ENCODE data around the gene PRKCZ. TPM values are rescaled to one million over a fixed set of nuclear protein-coding genes. Genes with fewer than 3 reads are reported as not detected.

PRKCZ gene
- total RNA-seq, 1 donor from 2014 or later: 22.1 TPM

- ATAC-seq: no peak
- DNase-seq (ENCODE audit: low spot score): no peak
These were observed 136.7 kb downstream of the PRKCZ start for GRCh38 chr1:2186901-2187300.

DNA sequence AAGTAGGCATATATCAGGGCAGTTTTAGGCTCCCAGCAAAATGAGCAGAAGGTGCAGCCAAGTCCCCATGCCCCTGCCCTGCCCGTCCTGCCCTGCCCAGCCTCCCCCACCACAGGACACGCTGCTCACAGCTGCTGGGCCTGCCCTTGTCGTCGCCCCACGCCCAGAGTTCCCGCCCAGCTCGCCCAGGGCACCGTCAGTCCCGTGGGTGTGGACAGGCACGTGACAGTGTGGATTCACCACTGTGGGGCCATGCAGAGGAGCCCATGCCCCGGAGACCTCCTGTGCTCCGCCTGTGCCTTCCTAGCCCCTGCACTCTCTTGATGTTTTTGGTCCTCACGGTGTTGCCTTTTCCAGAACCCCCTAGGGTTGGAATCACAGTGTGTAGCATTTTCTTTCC is 137.4 kb downstream of the PRKCZ start:
- DNase-seq (ENCODE audit: low spot score): no peak
- no peak for ATAC-seq

DNA sequence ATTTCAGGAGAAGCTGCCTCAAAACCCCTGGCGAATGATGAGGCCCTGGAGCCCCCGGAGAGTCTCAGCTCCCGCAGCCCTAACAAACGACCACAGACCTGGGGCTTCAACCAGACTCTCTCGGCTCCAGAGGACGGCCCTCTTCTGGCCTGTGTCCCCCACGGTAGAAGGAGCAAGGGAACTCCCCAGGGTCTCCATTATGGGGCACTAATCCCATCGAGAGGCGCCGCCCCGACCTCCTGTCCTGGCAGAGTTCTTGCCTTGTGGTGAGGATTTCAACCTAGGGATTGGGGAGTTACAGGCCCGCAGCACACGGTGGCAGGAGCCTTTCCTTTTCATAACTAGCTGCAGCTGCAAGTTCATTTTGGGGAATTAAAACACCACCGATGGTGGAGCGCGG is 138.1 kb downstream of the PRKCZ start:
- ATAC-seq (no peak), DNase-seq (ENCODE audit: low spot score) (no peak)

DNA sequence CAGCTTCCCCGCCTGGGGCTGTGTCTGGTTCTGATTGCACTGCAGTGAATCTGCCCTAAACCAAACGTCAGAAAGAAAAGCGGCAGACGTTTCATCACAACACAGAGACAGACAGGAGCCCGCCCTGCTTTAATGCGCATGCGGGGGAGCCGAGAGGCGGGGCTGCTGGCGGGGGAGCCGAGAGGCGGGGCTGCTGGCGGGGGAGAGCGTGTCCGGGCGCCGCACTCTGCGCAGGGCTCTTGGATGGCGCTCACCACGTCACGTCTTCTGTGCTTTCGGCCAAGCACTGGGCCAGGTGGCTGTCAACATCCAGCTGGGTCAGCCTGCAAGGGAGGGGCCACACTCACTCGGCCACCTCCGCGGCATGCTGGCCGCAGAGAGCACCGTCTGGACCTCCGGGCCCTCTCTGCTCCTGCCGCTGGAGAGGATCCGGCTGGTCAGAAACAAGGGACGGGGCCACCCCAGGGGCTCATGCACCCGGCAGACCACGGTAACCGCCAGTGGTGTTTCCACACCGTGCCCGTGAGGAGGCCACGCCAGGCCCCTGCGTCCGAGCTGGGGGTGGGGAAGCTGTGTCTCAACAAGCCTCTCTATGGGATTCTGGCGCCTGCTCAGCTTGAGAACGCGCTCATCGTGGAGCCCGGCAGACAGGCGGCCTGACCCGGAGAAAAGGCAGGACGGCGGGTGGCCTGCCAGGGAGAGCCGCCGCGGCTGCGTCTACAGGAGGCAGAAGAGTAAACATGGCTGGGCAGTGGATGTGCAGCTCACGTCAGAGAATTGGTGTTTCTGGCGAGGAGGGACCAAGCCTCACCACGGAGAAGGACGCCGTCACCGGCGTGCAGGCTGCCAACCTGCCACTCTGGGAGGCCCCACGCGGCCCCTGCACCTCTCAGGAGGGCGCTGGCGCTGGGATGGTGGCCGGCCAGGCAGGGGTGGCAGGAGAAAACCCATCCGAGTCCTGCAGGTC is 139.5 kb downstream of the PRKCZ start:
- ATAC-seq: peak; percentile 89

GRCh38 chr1:2190491-2190976 is 140.3 kb downstream of the PRKCZ start:
- no peak for DNase-seq (ENCODE audit: low spot score)
- ATAC-seq: peak; percentile 18

More for the DNA sequence above, 139.5 kb downstream of the PRKCZ start:
- DNase-seq (ENCODE audit: low spot score): peak; percentile 97

DNA sequence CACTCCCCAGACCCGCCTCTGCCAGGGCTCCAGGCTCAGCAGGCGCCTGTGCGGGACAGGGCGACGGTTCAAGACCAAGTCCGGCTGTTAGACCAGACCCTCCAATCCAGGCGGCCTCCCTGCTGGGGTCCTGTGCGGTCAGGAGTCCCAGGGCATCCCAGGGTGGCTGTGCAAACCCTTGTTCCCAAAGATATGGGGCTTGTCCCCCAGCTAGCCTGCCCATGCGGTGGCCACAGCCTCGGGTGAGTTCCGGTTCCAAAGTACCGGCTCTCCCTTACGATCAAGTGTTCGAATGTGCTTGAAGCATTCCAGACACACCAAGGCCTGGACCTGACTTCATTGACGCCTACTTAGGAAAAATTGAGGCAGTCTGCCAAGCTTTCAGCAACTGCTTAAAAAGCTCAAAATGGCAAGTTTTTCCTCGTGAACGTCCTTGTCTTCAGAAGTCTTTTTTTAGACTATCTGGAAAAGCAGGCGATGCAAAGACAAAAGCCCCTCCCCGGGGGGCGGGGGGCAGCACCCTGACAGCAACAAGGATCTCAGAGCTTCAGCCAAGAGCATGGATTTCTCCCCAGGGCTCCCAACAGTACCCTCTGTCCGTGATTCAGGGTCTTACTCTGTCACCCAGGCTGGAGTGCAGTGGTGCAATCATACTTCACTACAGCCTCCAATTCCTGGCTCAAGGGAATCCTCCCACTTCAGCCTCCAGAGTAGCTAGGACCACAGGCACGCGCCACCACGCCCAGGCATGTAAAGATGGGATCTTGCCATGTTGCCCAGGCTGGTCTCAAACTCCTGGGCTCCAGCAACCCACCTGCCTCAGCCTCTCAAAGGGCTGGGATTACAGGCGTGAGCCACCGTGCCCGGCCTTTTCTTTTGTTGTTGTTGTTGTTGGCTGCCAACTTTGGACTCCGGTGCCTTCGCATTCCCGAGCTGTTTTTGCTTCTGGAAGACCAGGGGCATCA is 142.1 kb downstream of the PRKCZ start:
- ATAC-seq: no peak
- DNase-seq (ENCODE audit: low spot score): no peak

GRCh38 chr1:2193514-2194281 is 143.5 kb downstream of the PRKCZ start:
- ATAC-seq (no peak), DNase-seq (ENCODE audit: low spot score) (no peak)

DNA sequence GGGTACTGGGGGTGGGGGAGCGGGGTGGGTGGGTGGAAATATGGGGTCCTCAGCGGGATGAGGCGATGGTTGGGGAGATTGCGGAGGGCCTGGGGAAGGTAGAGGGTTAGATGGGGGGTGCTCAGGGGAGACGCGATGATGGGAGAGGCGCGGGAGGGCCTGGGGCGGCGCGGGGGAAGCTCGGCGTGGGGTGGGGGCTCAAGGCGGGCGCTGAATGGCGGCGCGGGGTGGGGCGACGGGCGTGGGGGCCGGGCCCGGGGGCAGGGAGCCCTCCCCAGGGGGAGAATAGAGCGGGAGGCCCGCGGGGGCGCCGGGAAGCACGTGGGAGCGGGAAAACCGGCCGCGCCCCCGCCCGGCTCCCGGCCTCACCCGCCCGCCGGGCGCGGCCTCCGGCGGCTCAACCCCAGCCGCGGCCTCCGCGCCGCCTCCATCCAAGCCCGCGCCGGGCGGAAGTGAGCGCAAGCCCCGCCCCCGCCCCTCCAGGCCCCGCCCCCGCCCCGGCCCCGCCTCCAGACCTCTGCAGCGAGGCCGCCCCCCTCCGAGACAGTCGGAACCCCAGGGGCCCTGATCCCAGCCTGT is 144.2 kb downstream of the PRKCZ start, which contains the start of gene FAAP20:
Gene FAAP20, minus strand, starts transcription at position 454 of the 579 bp plus-strand sequence. Its CDS starts 23 bp downstream, at position 431.
- ATAC-seq (peak; percentile 58), DNase-seq (ENCODE audit: low spot score) (no peak)

DNA sequence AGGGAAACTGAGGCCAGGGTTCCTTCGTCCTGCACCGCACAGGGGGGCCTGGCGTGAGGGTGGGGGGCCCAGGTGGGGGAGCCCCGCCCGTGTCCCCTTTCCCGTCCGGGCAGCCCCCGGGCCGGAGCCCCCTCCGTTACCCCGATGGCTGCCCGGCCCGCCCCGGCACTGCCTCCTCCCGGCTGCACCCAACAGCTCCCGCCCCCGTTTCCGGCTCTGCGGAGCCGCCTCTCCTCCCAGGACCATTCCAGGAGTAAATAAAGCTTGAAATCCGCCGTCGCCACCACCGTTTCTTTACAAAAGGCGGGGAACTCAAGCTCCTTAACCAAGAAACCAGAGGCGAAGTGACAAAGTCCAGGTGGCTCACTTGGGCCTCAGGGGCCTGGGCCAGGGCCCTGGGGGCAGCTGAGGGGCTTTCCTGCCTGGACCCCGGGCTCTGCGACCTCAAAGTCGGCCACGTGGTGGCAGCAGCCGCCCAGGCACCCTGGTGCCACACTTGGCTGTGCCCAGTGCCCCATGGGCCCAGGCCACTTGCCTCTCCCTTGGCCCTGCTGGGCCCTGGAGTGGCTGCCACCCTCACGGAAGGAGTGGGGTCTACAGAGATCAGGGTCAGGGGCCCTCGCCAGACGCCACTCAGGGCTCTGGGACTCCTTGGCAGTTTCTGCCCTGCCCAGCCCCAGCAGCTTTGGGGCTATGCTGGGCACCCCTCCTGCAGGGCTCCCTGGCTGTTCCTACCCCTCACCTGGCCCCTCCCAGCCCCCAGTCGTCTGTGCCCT is 144.9 kb downstream of the PRKCZ start:
- peak; percentile 77 for ATAC-seq
- DNase-seq (ENCODE audit: low spot score): peak; percentile 91

GRCh38 chr1:2195785-2196184 is 145.6 kb downstream of the PRKCZ start:
- ATAC-seq (no peak), DNase-seq (ENCODE audit: low spot score) (no peak)

DNA sequence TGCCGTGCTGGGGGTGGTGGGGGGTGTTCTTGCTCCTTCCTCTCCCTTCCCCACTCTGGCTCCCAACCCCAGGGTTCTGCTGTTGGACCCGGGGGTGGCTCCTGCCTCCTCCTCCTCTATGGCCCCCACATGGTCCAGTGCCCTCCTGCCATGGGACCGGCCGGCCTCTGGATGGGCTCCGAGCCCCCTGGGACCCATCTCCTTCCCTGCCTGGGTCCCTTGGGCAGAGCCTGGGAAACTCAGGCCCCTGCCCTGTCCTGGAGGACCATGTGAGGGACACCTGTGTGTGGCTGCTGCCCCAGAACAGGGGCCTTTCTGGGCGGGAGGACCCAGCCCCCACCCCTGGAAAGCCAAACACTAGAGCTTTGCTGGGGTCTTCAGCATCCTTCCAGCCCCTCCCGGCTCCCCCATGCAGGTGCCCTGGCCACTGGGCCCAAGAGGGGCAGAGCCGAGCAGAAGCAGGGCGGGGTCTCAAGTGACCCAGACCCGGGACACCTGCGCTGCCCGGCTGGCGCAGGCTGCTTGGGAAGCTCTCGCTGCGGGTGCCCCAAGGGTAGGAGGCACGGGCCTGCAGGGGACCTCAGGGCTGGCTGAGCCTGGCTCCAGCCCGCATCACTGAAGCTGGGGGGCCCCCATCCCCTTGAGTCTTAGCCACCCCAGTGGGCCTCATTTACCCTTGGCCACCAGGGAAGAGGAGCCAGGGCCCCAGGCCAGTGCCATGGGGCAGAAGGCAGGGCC is 146.9 kb downstream of the PRKCZ start:
- DNase-seq (ENCODE audit: low spot score): no peak
- no peak for ATAC-seq

DNA sequence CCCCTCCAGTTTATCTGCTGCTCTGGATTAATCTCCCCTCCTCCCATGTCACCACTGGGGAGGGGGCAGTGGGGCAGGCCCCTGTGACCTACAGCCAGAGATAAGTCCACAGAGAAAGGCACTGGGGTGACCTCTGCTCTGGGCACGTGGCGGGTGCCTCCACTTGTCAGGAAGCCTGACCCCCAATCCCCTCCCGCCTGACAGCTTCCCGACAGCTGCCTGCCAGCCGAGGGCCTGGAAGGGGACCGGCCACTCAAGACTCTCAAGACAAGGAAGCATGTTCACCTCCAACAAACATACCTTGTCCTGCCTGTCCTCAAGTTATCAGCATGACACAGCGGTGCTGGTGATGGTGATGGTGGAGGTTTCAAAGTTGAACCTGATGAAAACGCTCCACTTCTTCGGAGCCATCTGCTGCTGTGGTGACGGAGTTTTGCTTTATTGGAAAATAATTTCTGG is 147.5 kb downstream of the PRKCZ start:
- DNase-seq (ENCODE audit: low spot score) (no peak), ATAC-seq (no peak)

- peak; percentile 72 for DNase-seq (ENCODE audit: low spot score)
These were observed 148.4 kb downstream of the PRKCZ start for GRCh38 chr1:2198571-2198970.

GRCh38 chr1:2199042-2199810 is 149.0 kb downstream of the PRKCZ start:
- ATAC-seq (peak; percentile 75), DNase-seq (ENCODE audit: low spot score) (peak; percentile 84)

More at GRCh38 chr1:2198571-2198970, 148.4 kb downstream of the PRKCZ start:
- ATAC-seq: peak; percentile 11

GRCh38 chr1:2200308-2200943 is 150.2 kb downstream of the PRKCZ start:
- ATAC-seq (no peak), DNase-seq (ENCODE audit: low spot score) (no peak)

- DNase-seq (ENCODE audit: low spot score): no peak
These were observed 150.9 kb downstream of the PRKCZ start for GRCh38 chr1:2201062-2201461.

DNA sequence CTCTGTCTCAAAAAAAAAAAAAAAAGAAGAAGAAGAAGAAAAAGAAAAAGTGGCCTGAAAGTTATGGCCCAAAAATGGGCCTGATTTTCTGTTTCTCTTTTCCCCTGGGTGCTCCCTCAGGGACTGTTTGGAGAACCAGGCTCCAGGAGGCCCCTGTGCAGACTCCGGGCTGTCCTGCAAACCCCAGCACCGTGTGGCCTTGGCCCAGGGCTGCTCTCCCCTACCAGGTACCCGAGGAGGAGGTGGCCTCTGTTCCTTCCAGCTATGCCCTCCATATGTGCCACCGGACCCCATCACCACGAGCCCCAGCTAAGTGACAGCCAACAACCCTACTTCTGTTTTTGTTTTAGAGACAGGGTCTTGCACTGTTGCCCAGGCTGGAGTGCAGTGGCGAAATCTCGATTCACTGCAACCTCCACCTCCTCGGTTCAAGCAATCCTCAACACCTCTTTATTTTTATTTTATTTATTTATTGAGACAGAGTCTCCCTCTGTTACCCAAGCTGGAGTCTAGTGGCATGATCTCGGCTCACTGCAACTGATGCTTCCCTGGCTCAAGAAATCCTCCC is 151.9 kb downstream of the PRKCZ start:
- no peak for ATAC-seq
- no peak for DNase-seq (ENCODE audit: low spot score)

More at GRCh38 chr1:2201062-2201461, 150.9 kb downstream of the PRKCZ start:
- ATAC-seq: no peak
